ENCODE data around the gene VILL.

The VILL gene

GRCh38 chr3:38018296-38019266 is 28.0 kb downstream of the VILL start:
- no peak for DNase-seq (ENCODE audit: extremely low read depth, low read depth)
- no peak for TF ChIP-seq CTCF (IDR thresholded peaks at IDR 0.05; ENCODE audit: low read depth, low read length)

- no peak for DNase-seq (ENCODE audit: extremely low read depth, low read depth)
- no peak for TF ChIP-seq CTCF (IDR thresholded peaks at IDR 0.05; ENCODE audit: low read depth, low read length)
Observed at GRCh38 chr3:38019658-38020341, 29.2 kb downstream of the VILL start.

GRCh38 chr3:38020342-38020726 is 29.7 kb downstream of the VILL start:
- no peak for DNase-seq (ENCODE audit: extremely low read depth, low read depth)
- no peak for TF ChIP-seq CTCF (IDR thresholded peaks at IDR 0.05; ENCODE audit: low read depth, low read length)

- DNase-seq (ENCODE audit: extremely low read depth, low read depth) = no peak
- no peak for TF ChIP-seq CTCF (IDR thresholded peaks at IDR 0.05; ENCODE audit: low read depth, low read length)
Observed at GRCh38 chr3:38021196-38021595, 30.6 kb downstream of the VILL start.

GRCh38 chr3:38022301-38022700 is 31.7 kb downstream of the VILL start:
- no peak for DNase-seq (ENCODE audit: extremely low read depth, low read depth)
- no peak for TF ChIP-seq CTCF (IDR thresholded peaks at IDR 0.05; ENCODE audit: low read depth, low read length)

GRCh38 chr3:38022896-38023709 is 32.5 kb downstream of the VILL start:
- no peak for DNase-seq (ENCODE audit: extremely low read depth, low read depth)
- TF ChIP-seq CTCF (IDR thresholded peaks at IDR 0.05; ENCODE audit: low read depth, low read length) = no peak

All from AG09319 (cell line).